Measurements from ENCODE around the gene PUM1.

PUM1 gene

GRCh38 chr1:31027693-31028526, 37.6 kb downstream of the PUM1 start:
- peak; percentile 44 to 81 for DNase-seq

- no peak for DNase-seq
These were observed 43.3 kb downstream of the PUM1 start for GRCh38 chr1:31022259-31022658.

GRCh38 chr1:31020007-31020790, 45.3 kb downstream of the PUM1 start:
- DNase-seq, result no peak

GRCh38 chr1:31019401-31019800, 46.1 kb downstream of the PUM1 start:
- no peak for DNase-seq

- DNase-seq, result no peak
These were observed 48.6 kb downstream of the PUM1 start for GRCh38 chr1:31016868-31017267.

GRCh38 chr1:31013187-31013864, 52.2 kb downstream of the PUM1 start:
- no peak for DNase-seq

GRCh38 chr1:31012210-31012924, 53.1 kb downstream of the PUM1 start:
- DNase-seq, result no peak

GRCh38 chr1:31011719-31012118, 53.8 kb downstream of the PUM1 start:
- no peak for DNase-seq

GRCh38 chr1:31010086-31010989, 55.2 kb downstream of the PUM1 start:
- DNase-seq, result peak in 1 of 2 donors; percentile 3

- no peak for DNase-seq
These were observed 58.0 kb downstream of the PUM1 start for GRCh38 chr1:31007462-31007991.

GRCh38 chr1:31006747-31007146, 58.8 kb downstream of the PUM1 start:
- DNase-seq, result no peak

- DNase-seq, result no peak
These were observed 59.8 kb downstream of the PUM1 start for GRCh38 chr1:31005617-31006166.

- no peak for DNase-seq
These were observed 60.3 kb downstream of the PUM1 start for GRCh38 chr1:31005198-31005597.

- DNase-seq, result no peak
These were observed 61.3 kb downstream of the PUM1 start for GRCh38 chr1:31004231-31004621.

- no peak for DNase-seq
These were observed 61.8 kb downstream of the PUM1 start for GRCh38 chr1:31003613-31004230.

GRCh38 chr1:31000301-31000700, 65.2 kb downstream of the PUM1 start:
- peak; percentile 21 to 32 for DNase-seq

GRCh38 chr1:30998887-30999286, 66.6 kb downstream of the PUM1 start:
- DNase-seq, result no peak

GRCh38 chr1:30998171-30998570, 67.3 kb downstream of the PUM1 start:
- DNase-seq, result no peak

- no peak for DNase-seq
These were observed 68.0 kb downstream of the PUM1 start for GRCh38 chr1:30997463-30998057.

GRCh38 chr1:30995990-30996612, 69.4 kb downstream of the PUM1 start:
- no peak for DNase-seq

Data from inflammatory macrophage (primary cell).